Dendritic cell treated with granulocyte-macrophage colony-stimulating factor and Interleukin-4, amounts not matched to agents 40 ng/mL and 50 ng/mL, for 4 days (primary cell): ENCODE results near the gene SRPX2.

Experiments used
- H3K27ac Mint-ChIP-seq: one replicate; pipeline ENCODE4 v1.8.0; 2022; ENCODE audit warnings: mild to moderate bottlenecking, mixed read lengths
- H3K27me3 Mint-ChIP-seq: one replicate; pipeline ENCODE4 v1.8.0; 2022; ENCODE audit warnings: mild to moderate bottlenecking, mixed read lengths
- H3K36me3 Mint-ChIP-seq: one replicate; pipeline ENCODE4 v1.8.0; 2022; ENCODE audit warnings: low read depth, mixed read lengths
- H3K4me1 Mint-ChIP-seq: one replicate; pipeline ENCODE4 v1.8.0; 2022; ENCODE audit warnings: low read depth, mixed read lengths
- H3K4me3 Mint-ChIP-seq: one replicate; pipeline ENCODE4 v1.8.0; 2022; ENCODE audit warnings: mild to moderate bottlenecking, moderate library complexity, mixed read lengths
- H3K9me3 Mint-ChIP-seq: one replicate; pipeline ENCODE4 v1.8.0; 2022; ENCODE audit warnings: mixed read lengths
- intact Hi-C: fragments of 100-400 bp; cut with micrococcal nuclease; formaldehyde crosslinking; loops from one replicate; pipeline ENCODE4 v1.15.0; 2022

SRPX2 gene

GRCh38 chrX:100643956-100644860 lies at the start of gene SRPX2:
TSS of gene SRPX2 (plus strand) at chrX:100644199. CDS start at chrX:100646323, 2,124 bp downstream.
- H3K4me3 Mint-ChIP-seq = no peak within 1 kb of the TSS
- intact Hi-C loops = no loop called here
- H3K36me3 Mint-ChIP-seq = no peaks in the 10 kb centered on the region
- peaks cover 34% of the 10 kb centered on the region for H3K27me3 Mint-ChIP-seq
- peaks cover 16% of the 10 kb centered on the region for H3K4me1 Mint-ChIP-seq
- no peak within 1 kb of the TSS for H3K27ac Mint-ChIP-seq
- H3K9me3 Mint-ChIP-seq = no peaks in the 10 kb centered on the region

- intact Hi-C loops = no loop called here
- no peaks in the 10 kb centered on the region for H3K9me3 Mint-ChIP-seq
- H3K27ac Mint-ChIP-seq = no peak overlapping the region
- H3K4me3 Mint-ChIP-seq = no peak overlapping the region
- no peaks in the 10 kb centered on the region for H3K36me3 Mint-ChIP-seq
- no peaks in the 10 kb centered on the region for H3K4me1 Mint-ChIP-seq
- peaks cover 26% of the 10 kb centered on the region for H3K27me3 Mint-ChIP-seq
Measured at GRCh38 chrX:100596601-100597000, 47.4 kb upstream of the SRPX2 start.

GRCh38 chrX:100599456-100599855 lies 44.5 kb upstream of the SRPX2 start:
- Mint-ChIP-seq H3K27me3 (peaks cover 35% of the 10 kb centered on the region), H3K27ac (no peak overlapping the region)
- intact Hi-C loops = no loop called here

GRCh38 chrX:100600340-100600739 lies 43.7 kb upstream of the SRPX2 start:
- H3K4me1 Mint-ChIP-seq = no peaks in the 10 kb centered on the region
- no peak overlapping the region for H3K27ac Mint-ChIP-seq
- H3K27me3 Mint-ChIP-seq = peaks cover 39% of the 10 kb centered on the region
- intact Hi-C loops = no loop called here
- no peak overlapping the region for H3K4me3 Mint-ChIP-seq
- H3K9me3 Mint-ChIP-seq = no peaks in the 10 kb centered on the region
- no peaks in the 10 kb centered on the region for H3K36me3 Mint-ChIP-seq

More at GRCh38 chrX:100599456-100599855, 44.5 kb upstream of the SRPX2 start:
- H3K4me3 Mint-ChIP-seq = no peak overlapping the region
- no peaks in the 10 kb centered on the region for H3K36me3 Mint-ChIP-seq
- no peaks in the 10 kb centered on the region for H3K4me1 Mint-ChIP-seq
- H3K9me3 Mint-ChIP-seq = no peaks in the 10 kb centered on the region

GRCh38 chrX:100600758-100601157 lies 43.2 kb upstream of the SRPX2 start:
- Mint-ChIP-seq H3K9me3 (no peaks in the 10 kb centered on the region), H3K36me3 (no peaks in the 10 kb centered on the region), H3K4me1 (no peaks in the 10 kb centered on the region), H3K27me3 (peaks cover 36% of the 10 kb centered on the region), H3K4me3 (no peak overlapping the region), H3K27ac (no peak overlapping the region)
- intact Hi-C loops = no loop called here

GRCh38 chrX:100606753-100607152 lies 37.2 kb upstream of the SRPX2 start:
- H3K4me1 Mint-ChIP-seq = no peaks in the 10 kb centered on the region
- H3K4me3 Mint-ChIP-seq = no peak overlapping the region
- no peak overlapping the region for H3K27ac Mint-ChIP-seq
- intact Hi-C loops = no loop called here
- no peaks in the 10 kb centered on the region for H3K36me3 Mint-ChIP-seq
- H3K9me3 Mint-ChIP-seq = no peaks in the 10 kb centered on the region
- H3K27me3 Mint-ChIP-seq = peaks cover 52% of the 10 kb centered on the region

GRCh38 chrX:100609591-100609990 lies 34.4 kb upstream of the SRPX2 start:
- Mint-ChIP-seq H3K27ac (no peak overlapping the region), H3K4me3 (no peak overlapping the region), H3K27me3 (peaks cover 57% of the 10 kb centered on the region), H3K9me3 (no peaks in the 10 kb centered on the region), H3K4me1 (no peaks in the 10 kb centered on the region), H3K36me3 (no peaks in the 10 kb centered on the region)
- intact Hi-C loops = no loop called here

GRCh38 chrX:100611951-100612350 lies 32.0 kb upstream of the SRPX2 start:
- H3K4me1 Mint-ChIP-seq = no peaks in the 10 kb centered on the region
- no peaks in the 10 kb centered on the region for H3K36me3 Mint-ChIP-seq
- H3K27ac Mint-ChIP-seq = no peak overlapping the region
- no peaks in the 10 kb centered on the region for H3K9me3 Mint-ChIP-seq
- intact Hi-C loops = no loop called here
- no peak overlapping the region for H3K4me3 Mint-ChIP-seq
- peaks cover 62% of the 10 kb centered on the region for H3K27me3 Mint-ChIP-seq

- H3K9me3 Mint-ChIP-seq = no peaks in the 10 kb centered on the region
- intact Hi-C loops = no loop called here
- H3K27me3 Mint-ChIP-seq = peaks cover 62% of the 10 kb centered on the region
- H3K36me3 Mint-ChIP-seq = no peaks in the 10 kb centered on the region
- no peaks in the 10 kb centered on the region for H3K4me1 Mint-ChIP-seq
- H3K27ac Mint-ChIP-seq = no peak overlapping the region
- H3K4me3 Mint-ChIP-seq = no peak overlapping the region
Measured at GRCh38 chrX:100615005-100615404, 29.0 kb upstream of the SRPX2 start.

GRCh38 chrX:100623001-100623400 lies 21.0 kb upstream of the SRPX2 start:
- Mint-ChIP-seq H3K27ac (no peak overlapping the region), H3K4me3 (no peak overlapping the region), H3K36me3 (no peaks in the 10 kb centered on the region), H3K27me3 (peaks cover 39% of the 10 kb centered on the region), H3K9me3 (no peaks in the 10 kb centered on the region), H3K4me1 (peaks cover 6% of the 10 kb centered on the region)
- intact Hi-C loops = no loop called here

- H3K27me3 Mint-ChIP-seq = peaks cover 37% of the 10 kb centered on the region
- peaks cover 6% of the 10 kb centered on the region for H3K4me1 Mint-ChIP-seq
- no peaks in the 10 kb centered on the region for H3K36me3 Mint-ChIP-seq
- intact Hi-C loops = no loop called here
- no peak overlapping the region for H3K27ac Mint-ChIP-seq
- H3K9me3 Mint-ChIP-seq = no peaks in the 10 kb centered on the region
- H3K4me3 Mint-ChIP-seq = no peak overlapping the region
Measured at GRCh38 chrX:100625985-100626491, 18.0 kb upstream of the SRPX2 start.

- intact Hi-C loops = no loop called here
- H3K9me3 Mint-ChIP-seq = no peaks in the 10 kb centered on the region
- H3K4me1 Mint-ChIP-seq = peaks cover 5% of the 10 kb centered on the region
- H3K36me3 Mint-ChIP-seq = no peaks in the 10 kb centered on the region
- H3K27me3 Mint-ChIP-seq = peaks cover 56% of the 10 kb centered on the region
- no peak overlapping the region for H3K4me3 Mint-ChIP-seq
- H3K27ac Mint-ChIP-seq = no peak overlapping the region
Measured at GRCh38 chrX:100635040-100635439, 9.0 kb upstream of the SRPX2 start.

- intact Hi-C loops = loop anchor here (2.0 kb wide), 1 partner anchor 123 kb away; no protein-coding TSS in a partner anchor
- H3K36me3 Mint-ChIP-seq = no peaks in the 10 kb centered on the region
- no peak overlapping the region for H3K4me3 Mint-ChIP-seq
- no peak overlapping the region for H3K27ac Mint-ChIP-seq
- H3K4me1 Mint-ChIP-seq = peaks cover 5% of the 10 kb centered on the region
- H3K27me3 Mint-ChIP-seq = peaks cover 56% of the 10 kb centered on the region
- no peaks in the 10 kb centered on the region for H3K9me3 Mint-ChIP-seq
Measured at GRCh38 chrX:100635989-100636320, 8.0 kb upstream of the SRPX2 start.

GRCh38 chrX:100636321-100636991 lies 7.5 kb upstream of the SRPX2 start, which contains the start of gene TSPAN6:
TSS of gene TSPAN6 (minus strand) at chrX:100636806. CDS start at chrX:100636694, 112 bp downstream.
- Mint-ChIP-seq H3K27ac (no peak within 1 kb of the TSS), H3K36me3 (no peaks in the 10 kb centered on the region), H3K27me3 (peaks cover 59% of the 10 kb centered on the region), H3K4me3 (peak within 1 kb of the TSS; percentile 68), H3K4me1 (peaks cover 5% of the 10 kb centered on the region), H3K9me3 (no peaks in the 10 kb centered on the region)
- intact Hi-C loops = loop anchor here (2.0 kb wide), 1 partner anchor 124 kb away; no protein-coding TSS in a partner anchor
